GM19023 (cell line): ENCODE measurements around the gene SCN10A.

Experiments
- ATAC-seq: cut with Tn5 transposase; IDR thresholded peaks from one replicate; pipeline ENCODE4 v1.9.1; 2021; ENCODE audit warnings: mild to moderate bottlenecking, moderate library complexity; ENCODE audit not compliant: unreplicated experiment

Gene SCN10A

GRCh38 chr3:38816026-38816425 is at the start of gene SCN10A:
SCN10A (minus strand) TSS chr3:38816217; CDS start chr3:38794010, 22,207 bp downstream.
- no peak for ATAC-seq

GRCh38 chr3:38853011-38853410 is 37.0 kb upstream of the SCN10A start:
- ATAC-seq, result no peak

- no peak for ATAC-seq
Observed at GRCh38 chr3:38843898-38844297, 27.9 kb upstream of the SCN10A start.

GRCh38 chr3:38842266-38842965 is 26.4 kb upstream of the SCN10A start:
- no peak for ATAC-seq

GRCh38 chr3:38840987-38841386 is 25.0 kb upstream of the SCN10A start:
- no peak for ATAC-seq

- ATAC-seq, result no peak
Observed at GRCh38 chr3:38837358-38837757, 21.3 kb upstream of the SCN10A start.

GRCh38 chr3:38836561-38836960 is 20.5 kb upstream of the SCN10A start:
- no peak for ATAC-seq

GRCh38 chr3:38835939-38836338 is 19.9 kb upstream of the SCN10A start:
- ATAC-seq, result no peak

- no peak for ATAC-seq
Observed at GRCh38 chr3:38834717-38835116, 18.7 kb upstream of the SCN10A start.

GRCh38 chr3:38834110-38834509 is 18.1 kb upstream of the SCN10A start:
- ATAC-seq, result no peak

GRCh38 chr3:38829404-38829803 is 13.4 kb upstream of the SCN10A start:
- no peak for ATAC-seq

- no peak for ATAC-seq
Observed at GRCh38 chr3:38828681-38829080, 12.7 kb upstream of the SCN10A start.

- ATAC-seq, result no peak
Observed at GRCh38 chr3:38827791-38828190, 11.8 kb upstream of the SCN10A start.

- no peak for ATAC-seq
Observed at GRCh38 chr3:38826001-38826400, 10.0 kb upstream of the SCN10A start.

GRCh38 chr3:38824349-38824748 is 8.3 kb upstream of the SCN10A start:
- ATAC-seq, result no peak

- no peak for ATAC-seq
Observed at GRCh38 chr3:38823722-38824121, 7.7 kb upstream of the SCN10A start.

- ATAC-seq, result no peak
Observed at GRCh38 chr3:38823186-38823585, 7.2 kb upstream of the SCN10A start.

- no peak for ATAC-seq
Observed at GRCh38 chr3:38811822-38812221, 4.2 kb downstream of the SCN10A start.

- no peak for ATAC-seq
Observed at GRCh38 chr3:38805765-38806386, 10.1 kb downstream of the SCN10A start.

GRCh38 chr3:38805004-38805403 is 11.0 kb downstream of the SCN10A start:
- ATAC-seq, result no peak

- ATAC-seq, result no peak
Observed at GRCh38 chr3:38800511-38800910, 15.5 kb downstream of the SCN10A start.

- ATAC-seq, result no peak
Observed at GRCh38 chr3:38793721-38794120, 22.3 kb downstream of the SCN10A start.

- no peak for ATAC-seq
Observed at GRCh38 chr3:38792983-38793382, 23.0 kb downstream of the SCN10A start.
